ENCODE results near the gene IRF3.

DNA sequence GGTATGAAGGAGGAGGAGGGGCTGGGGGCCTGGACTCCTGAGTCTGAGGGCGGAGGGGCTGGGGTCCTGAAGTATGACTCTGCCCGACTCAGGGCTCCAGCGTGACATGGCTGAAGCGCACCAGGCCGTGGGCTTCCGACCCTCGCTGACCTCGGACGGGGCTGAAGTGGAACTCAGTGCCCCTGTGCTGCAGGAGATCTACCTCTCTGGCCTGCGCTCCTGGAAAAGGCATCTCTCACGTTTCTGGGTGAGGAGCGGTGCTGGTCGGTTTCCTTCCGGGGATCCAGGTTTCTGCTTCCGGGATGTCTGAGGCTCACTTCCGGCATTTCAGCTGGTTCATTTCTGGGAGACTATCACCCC lies 26.5 kb upstream of the IRF3 start:
- TF ChIP-seq, protein P1, sequence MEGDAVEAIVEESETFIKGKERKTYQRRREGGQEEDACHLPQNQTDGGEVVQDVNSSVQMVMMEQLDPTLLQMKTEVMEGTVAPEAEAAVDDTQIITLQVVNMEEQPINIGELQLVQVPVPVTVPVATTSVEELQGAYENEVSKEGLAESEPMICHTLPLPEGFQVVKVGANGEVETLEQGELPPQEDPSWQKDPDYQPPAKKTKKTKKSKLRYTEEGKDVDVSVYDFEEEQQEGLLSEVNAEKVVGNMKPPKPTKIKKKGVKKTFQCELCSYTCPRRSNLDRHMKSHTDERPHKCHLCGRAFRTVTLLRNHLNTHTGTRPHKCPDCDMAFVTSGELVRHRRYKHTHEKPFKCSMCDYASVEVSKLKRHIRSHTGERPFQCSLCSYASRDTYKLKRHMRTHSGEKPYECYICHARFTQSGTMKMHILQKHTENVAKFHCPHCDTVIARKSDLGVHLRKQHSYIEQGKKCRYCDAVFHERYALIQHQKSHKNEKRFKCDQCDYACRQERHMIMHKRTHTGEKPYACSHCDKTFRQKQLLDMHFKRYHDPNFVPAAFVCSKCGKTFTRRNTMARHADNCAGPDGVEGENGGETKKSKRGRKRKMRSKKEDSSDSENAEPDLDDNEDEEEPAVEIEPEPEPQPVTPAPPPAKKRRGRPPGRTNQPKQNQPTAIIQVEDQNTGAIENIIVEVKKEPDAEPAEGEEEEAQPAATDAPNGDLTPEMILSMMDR (IDR thresholded peaks at IDR 0.05) = no peak
- TF ChIP-seq POLR2A (IDR thresholded peaks at IDR 0.05) = no peak
